ENCODE results near the gene CALY.

The CALY gene

DNA sequence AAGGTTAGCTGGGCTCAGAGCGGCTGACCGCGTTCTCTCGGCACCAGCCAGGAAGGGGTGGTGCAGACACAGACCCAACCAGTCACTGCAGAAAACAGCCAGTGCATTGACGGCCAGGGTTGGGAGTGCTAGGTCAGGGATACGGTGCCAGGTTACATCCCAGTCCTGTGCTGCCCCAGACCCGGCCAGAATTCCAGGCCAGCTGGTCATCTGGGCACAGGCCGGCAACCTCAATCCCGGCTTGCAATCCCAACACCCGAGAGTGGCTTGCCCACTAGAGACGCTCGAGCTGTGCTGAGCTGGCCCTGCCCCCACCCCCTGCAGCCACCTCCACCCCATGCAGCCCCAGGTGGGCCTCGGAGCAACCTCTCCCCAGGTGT lies 14.2 kb upstream of the CALY start:
- no peak for DNase-seq

DNA sequence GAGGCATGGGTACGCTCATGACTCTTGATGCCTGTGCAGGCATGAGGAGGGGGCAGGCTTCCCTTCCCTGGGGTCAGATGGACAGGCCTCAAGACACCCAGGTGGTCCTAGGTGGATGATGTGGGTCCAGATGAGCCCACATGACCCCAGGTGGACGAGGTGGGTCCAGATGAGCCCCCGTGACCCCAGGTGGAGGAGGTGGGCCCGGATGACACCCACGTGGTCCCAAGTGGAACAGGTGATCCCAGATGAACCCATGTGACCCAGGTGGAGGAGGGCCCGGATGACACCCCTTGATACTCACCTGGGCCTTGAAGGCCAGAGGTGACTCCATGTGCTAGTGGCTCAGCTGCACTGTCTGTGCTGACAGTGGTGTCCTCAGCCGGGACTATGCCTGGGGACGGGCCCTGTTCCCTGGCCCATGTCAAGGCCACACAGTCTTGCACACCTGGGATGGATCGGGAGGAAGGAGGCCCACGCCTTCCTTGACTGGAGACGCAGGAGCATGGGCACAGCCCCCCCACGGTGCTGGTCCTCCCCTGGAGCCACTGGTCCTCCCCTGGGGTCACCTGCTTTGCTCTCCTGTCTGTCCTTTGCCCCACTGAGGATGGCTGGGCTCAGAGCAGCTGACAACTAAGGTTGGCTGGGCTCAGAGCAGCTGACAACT lies 13.7 kb upstream of the CALY start:
- DNase-seq = no peak

DNA sequence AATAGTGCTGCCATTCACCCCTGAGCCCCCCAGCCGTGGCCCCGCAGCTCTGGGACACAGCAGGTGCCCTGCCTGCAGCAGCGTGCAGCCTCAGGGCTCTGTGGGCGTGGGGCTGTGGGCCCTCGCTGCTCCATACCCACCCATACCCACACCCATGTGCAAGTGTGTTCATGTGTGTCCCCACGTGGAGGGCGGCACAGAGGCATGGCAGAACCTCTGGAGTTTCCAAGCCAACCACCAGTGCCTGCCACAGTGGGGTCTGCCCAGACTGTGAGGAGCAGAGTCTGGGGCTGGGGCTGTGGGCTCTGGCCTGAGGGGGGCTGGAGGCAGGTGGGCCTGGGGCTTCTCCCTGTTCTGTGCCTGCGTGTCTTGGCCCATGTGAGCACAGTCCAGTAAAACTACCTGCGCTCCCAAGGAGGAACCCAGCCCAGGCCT lies 12.9 kb upstream of the CALY start:
- no peak for DNase-seq

DNA sequence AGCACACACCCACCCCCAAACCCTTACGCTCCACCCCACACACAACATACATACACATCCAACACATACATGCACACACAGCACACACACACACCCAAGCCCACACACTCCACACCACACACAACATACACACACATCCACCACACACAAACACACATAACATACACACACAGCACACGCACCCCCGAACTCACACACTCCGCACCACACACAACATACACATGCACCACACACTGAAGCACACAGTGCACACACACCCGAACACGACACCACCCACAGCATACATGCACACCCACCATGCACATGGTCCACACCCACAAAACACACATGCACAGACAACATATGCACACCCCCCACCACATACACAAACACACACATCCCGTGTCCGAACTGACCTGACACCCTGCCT lies 12.5 kb upstream of the CALY start:
- DNase-seq = no peak

DNA sequence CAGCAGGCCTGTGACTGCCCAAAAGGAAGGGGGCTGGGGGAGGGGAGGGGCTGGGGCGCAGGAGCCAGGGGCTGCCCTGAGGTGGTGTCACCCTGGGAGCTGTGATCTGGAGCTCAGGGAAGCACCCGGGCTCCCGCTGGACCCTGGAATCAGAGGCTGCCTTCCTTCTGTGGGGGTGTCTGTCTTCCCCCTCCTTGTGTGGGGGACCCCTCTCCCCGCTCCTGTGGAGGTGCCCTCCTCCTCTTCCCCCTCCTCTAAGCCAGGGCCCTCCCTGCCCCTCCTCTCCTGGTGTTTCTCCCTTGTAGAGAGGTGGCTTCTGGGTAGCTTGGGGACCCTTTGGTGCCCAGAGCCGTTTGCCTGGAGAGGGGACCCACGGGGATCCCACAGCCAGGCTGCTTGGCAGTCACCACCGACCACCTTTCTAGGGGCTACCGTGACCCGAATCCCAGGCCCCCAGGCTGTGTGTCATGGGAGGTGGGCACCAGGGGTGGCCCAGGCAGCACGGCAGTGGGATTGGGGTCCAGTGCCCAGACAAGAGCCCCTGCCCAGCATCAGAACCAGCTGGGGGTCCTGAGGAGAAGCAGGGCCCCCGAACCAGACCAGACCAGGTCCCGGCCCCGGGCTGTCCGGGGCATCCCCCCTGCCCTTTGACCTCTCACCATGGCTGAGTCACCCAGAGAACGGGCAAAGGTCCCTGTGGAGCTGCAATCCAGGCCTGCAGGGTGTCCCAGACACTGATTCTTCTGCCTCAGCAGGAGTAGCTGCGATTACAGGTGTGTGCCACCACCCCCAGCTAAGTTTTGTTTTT lies 11.2 kb upstream of the CALY start:
- DNase-seq = no peak

DNA sequence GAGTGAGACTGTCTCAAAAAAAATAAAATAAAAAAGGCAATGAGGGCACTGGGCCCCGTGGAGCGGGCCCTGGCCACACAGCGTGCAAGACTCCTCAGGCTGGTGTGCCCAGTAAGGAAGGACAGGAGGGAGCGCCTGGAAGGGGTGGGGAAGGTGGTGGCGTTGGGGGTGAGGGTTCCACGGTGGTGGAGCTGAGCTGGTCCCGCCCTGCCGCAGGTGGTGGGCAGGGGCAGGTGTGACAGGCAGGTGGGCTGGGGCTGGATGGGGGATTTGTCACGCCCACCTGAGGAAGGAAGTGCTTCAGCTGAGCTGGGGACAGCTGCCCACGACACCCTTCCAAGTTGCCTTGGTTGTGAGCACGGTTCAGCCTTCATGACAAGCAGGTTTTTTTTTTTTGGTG lies 9.7 kb upstream of the CALY start:
- no peak for DNase-seq

DNA sequence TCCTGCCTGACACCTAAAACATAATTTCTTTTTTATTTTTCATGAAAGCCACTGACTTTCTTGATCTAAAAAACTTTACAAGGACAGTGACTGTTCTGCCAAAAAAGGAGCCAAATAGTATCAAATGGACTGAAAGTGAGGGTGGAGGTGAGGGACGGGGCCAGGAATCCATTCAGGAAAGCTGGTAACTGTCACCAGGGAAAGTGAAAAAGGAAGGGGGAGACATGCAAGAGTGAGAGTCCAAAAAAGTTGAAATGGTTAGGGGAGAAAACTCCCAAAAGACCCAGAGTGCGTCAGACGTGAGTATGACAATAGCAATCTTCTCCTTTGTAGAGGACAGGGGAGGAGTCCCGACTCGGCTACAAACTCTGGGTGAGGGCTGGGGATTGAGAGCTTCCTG lies 7.5 kb upstream of the CALY start:
- no peak for DNase-seq

DNA sequence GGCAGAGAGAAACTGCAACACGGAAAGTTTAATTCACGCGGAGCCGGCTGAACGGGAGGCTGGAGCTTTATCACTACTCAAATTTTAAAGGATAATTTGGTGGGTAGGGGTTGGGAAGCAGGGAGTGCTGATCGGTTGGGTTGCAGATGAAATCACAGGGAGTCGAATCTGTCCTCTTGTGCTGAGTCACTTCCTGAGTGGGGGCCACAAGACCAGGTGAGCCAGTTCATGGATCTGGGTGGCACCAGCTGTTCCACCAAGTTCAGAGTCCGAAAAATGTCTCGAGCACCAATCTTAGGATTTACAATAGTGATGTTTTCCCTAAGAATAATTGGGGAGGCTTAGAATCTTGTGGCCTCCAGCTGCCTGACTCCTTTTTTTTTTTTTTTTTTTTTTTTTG lies 6.9 kb upstream of the CALY start:
- no peak for DNase-seq

DNA sequence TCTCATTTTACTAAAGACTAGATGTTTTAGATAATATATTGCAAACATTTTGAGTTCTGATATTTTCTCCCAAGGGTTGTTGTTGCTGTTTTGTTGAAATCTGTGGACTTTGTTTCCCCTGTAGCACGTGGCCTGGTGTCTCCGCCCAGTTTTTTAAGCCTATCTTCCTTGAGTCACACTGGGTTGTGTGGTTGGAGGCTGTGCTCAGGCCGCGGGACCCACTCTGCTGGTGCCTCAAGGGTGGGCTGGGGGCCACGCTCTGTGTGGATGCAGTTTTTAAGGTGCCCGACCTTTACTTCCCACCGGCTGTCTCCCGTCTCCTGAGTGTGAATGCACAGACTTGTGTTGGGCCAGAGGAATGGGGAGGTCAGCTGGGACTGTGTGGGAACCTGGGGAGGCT lies 6.2 kb upstream of the CALY start:
- no peak for DNase-seq

DNA sequence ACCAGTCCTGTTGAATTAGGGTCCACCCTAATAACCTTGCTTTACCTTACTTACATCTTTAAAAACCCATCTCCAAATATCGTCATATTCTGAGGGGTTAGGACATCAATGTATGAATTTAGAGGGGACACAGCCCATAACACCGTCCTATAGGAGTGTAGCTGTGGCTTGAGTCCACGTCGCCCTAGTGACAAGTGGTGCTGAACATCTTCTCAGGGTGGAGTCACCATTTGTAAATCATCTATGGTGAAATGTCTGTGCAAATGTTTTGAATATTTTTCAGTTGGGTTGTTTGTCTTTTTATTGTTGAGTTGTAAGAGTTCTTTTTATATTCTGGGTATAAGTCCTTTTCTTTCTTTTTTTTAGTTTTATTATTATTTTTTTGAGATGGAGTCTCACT lies 5.3 kb upstream of the CALY start:
- no peak for DNase-seq

DNA sequence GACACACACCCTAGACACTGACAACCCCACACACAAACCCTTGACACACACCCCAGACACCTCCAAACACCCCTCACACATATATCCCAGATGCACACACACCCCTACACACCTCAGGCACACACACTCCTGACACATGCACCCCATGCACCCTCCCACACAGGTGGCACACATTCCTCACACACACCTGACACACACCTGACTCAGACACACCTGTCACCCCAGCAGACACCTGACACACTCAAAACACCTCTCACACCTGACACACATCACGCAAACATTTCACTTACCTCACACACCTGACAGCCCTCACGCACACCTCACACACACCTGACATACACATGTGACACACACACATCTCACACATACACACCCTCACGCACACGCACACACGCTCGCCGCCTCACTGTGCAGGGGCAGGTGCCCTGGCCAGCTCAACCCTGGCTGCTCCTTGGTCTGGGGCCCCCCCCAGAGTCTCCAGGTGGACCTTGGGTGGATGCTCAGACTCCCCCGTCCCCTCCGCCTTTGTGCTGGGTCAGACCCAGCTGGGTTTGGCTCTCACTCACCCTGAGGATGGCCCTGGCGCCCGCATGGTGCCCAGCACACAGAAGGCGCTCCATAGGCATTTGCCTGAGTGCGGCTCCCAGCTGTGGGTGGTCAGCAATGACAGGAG lies 3.1 kb upstream of the CALY start:
- DNase-seq = no peak

DNA sequence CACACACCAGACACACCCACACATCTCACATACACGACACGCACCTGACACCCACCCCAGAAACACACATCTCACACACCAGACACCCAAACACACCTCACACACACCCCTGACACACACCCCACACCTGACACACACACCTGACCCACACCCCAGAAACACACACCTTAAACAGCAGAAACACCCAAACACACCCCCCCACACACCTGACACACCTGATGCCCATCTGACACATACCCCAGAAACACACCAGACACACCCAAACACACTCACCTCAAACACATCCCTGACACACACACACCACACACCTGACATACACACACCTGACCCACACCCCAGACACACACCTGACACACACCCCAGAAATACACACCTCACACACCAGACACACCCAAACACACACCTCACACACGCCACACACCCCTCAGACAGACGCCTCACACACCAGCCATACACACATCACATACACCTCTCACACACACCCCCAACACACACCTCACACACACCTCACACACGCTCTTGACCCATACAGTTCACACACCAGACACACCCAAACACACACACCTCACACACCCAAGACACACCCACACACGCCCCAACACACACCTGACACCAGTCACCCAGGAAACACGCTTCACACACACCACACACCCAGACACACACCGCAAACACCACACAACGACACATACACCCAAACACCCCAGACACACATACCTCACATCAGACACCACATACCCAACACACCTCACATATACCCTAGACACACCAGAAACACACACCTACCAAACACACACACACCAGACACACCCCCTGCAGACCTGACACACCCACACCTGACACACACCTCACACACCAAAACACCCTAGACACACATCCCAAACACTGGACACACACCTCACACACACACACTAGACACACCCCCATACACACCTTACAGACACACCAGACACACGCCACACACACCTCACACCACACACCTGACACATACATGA lies 1.7 kb upstream of the CALY start:
- DNase-seq = no peak

DNA sequence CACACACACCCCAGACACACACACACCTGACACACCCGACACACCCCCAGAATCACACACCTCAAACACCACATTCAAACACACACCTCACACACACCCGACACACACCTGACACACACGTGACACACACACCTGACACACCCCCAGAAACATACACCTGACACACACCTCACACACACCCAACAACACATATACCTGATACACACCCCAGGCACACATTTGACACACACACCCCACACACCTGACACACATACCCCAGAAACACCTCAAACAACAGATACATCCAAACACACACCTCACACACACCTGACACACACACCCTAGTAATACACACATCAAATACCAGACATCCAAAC lies 652 bp upstream of the CALY start:
- DNase-seq = no peak

DNA sequence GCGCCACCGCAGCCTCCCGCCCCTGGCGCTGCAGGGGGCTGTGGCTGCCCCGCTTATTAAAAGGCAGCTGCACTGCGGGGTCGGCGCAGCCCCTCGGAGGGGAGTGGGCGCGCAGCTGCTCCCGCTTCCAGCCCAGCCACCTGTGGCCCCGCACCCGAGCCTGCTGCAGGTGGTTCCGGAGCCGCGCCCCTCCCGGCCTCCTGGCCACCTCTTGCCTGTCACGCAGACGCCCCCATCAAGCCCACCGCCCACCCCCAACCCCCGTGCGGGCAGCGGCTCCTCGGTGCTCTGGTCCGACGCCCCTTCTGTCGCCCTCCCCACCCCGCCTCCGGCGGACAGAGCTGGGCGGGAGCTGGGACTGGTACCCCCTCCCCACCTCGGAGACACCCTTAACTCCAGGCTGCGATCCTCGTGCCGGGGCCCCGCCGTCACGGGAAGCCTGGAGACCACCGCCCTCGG lies 549 bp downstream of the CALY start:
- DNase-seq = no peak

DNA sequence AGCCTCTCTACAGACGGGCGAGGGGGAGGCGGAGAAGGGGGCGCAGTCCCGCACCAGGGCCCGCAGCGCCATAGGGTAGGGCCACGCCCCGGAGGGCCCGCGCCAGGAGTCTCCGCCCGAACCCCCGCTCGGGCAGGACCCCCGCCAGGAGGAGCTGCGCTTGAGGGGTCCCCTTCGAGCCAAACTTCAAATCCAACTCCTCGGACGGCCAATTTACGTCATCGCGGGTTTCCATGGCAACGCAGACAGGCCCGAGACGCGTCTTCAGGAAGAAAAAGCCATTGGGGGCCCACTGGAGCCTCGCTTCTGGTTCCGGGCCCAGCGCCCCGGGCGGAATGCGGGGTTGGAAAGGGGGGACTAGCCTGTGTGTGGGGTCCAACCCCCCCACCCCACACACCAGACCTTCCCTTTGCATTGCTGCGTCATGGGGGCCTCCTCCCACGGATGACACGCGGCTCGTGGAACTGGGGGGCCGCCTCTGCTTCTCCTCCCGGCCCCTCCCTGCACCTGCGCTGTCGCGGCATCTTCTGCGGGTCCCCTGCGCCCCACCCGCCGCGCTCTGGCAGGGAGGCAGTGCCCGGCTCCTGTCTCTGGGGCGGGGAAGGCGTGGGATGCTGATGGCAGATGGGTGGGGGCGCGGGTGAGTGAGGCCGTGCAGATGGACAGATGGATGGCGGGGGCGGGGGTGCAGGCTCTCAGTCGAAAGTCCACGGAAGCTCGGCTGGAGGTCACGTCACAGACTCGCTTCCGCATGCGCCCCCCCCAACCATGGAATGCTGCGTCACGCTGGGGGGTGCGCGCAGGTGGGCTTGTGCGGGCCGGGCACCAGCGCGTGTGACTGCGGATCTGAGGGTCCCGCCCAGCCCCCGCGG lies 1.2 kb downstream of the CALY start:
- DNase-seq = no peak

DNA sequence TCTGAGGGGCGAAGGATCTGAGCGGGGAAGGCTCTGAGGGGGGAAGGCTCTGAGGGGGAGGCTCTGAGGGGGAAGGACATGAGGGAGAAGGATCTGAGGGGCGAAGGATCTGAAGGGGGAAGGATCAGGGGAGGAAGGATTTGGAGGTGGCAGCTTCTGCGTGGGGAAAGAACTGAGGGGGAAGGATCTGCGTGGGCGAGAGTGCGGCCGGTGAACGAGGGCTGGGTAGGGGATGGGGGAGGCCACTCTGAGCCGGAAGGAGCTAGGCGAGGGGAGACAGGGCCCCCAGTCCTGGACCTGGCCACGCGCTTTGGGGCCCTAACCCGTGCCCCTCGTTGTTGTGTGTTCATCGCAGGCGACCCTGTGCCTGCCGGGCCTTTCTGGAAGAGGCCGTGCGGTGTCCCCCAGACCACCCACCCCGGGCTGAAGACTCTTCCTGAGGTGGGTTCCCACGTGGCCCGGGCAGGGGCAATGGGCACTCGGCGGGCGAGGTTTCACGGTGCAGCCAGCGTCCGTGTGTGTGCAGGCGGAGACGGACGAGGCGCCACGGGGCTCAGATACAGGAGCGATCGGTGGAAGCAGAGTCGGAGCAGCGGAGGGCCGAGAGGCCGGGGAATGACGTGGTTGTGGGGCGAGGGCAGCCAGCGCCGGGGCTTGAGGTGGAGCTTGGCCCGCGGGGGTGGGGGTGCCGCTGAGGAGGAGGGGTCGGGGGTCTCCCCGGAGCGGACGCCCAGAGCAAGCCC lies 2.0 kb downstream of the CALY start:
- no peak for DNase-seq

DNA sequence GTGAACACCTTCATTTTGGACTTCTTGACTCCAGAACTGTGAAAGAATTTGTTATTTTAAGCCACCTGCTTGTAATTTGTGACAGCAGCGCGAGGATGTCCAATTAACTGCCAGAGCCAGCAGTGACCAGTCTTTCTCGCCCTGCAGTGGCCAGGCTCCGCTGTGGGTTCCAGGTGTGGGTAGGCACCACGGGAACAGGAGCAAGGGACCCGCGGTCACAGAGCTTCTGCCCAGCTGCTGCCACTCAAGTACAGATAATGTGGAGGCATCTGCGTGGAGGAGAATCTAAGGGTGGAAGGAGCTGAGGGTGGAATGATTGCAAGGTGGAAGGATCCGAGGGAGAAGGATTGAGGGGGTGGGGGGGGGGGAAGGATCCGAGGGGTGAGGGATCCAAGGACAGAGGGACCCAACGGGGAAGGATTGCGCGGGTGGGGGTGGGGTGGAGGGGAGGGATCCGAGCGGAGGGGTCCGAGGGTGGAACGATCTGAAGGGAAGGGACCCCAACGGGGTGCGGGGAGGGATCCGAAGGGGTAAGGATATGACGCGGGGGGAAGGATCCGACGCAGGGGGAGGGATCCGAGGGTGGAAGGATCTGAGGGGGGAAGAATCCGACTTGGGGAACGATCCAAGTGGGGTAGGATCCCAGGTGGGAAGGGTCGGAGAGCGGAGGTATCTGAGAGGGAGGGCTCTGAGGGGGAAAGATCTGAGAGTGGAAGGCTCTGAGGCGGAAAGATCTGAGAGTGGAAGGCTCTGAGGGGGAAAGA lies 3.6 kb downstream of the CALY start:
- no peak for DNase-seq

DNA sequence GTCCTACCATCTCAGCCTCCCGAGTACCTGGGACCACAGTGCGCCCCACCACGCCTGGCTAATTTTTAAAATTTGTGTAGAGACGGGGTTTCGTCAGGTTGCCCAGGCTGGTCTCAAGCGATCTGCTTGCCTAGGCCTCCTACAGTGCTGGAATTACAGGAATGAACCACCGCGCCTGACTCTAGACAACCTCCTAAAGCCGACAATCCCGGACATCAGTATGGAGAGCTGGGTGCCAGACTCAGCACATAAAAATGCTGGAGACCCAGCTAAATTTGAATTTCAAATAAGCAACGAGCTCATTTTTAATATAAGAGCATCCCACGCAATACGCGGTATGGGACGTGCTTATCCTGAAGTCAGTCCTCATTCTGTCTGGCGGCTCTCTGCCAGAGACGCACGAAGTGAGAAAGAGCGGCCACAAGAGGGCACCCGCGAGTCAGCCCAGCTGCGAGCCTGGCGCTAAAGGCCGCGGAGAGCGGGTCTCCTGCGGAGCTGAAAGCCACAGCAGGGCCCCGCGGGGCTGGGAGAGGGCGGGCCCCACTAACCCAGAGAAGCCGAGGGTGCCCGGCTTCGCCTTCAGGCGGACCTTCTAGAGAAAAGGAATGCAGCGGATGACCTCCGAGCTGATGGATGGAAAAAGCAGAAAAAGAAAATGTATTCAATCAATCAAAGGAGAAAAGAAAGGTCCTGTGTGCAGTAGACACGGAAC lies 7.0 kb downstream of the CALY start:
- no peak for DNase-seq
